GM23338 (cell line): Measurements from ENCODE around the gene AOAH. TPM values are rescaled to one million over a fixed set of nuclear protein-coding genes. Genes with fewer than 3 reads are reported as not detected.

Experiments
- CREB1 ChIP-seq: fragments of 250-450 bp; sonication (Bioruptor Pico); IDR thresholded peaks from 2 replicates; pipeline ENCODE4 v1.5.0; 2020; ENCODE audit warnings: low read depth, mild to moderate bottlenecking, moderate library complexity
- JUNB ChIP-seq: IDR thresholded peaks from one replicate; pipeline ENCODE4 v1.6.1; 2016; ENCODE audit warnings: antibody characterized with exemption; ENCODE audit not compliant: unreplicated experiment
- NANOG ChIP-seq: IDR thresholded peaks from 2 replicates; pipeline ENCODE4 v1.6.1; 2016; ENCODE audit warnings: antibody characterized with exemption, borderline replicate concordance
- ZNF114 ChIP-seq: fragments of 250-450 bp; sonication (Bioruptor Pico); IDR thresholded peaks from 2 replicates; pipeline ENCODE4 v1.5.0; 2020; ENCODE audit warnings: mild to moderate bottlenecking, moderate library complexity
- ZNF331 ChIP-seq: fragments of 250-450 bp; sonication (Bioruptor Pico); IDR thresholded peaks from 2 replicates; pipeline ENCODE4 v1.5.0; 2020; ENCODE audit warnings: low read depth, mild to moderate bottlenecking, moderate library complexity
- polyA plus RNA-seq: library from polyadenylated mRNA; unstranded; fragments of >200 nt; fragmentation: Nextera tagmentation; extraction: Ambion mirVana; gene quantifications from 2 replicates; pipeline ENCODE4 v1.2.1, GENCODE V29; 2016
- total RNA-seq: library from RNA; depleted of rRNA; stranded (reverse); fragments of >200 nt; shearing (Covaris generic); gene quantifications from 2 replicates; pipeline ENCODE4 v1.2.3, GENCODE V29; 2014
- TF ChIP-seq, protein P1 (sequence below): fragments of 250-450 bp; sonication (Bioruptor Pico); IDR thresholded peaks from 2 replicates; pipeline ENCODE4 v1.5.0; 2020; ENCODE audit warnings: mild to moderate bottlenecking, moderate library complexity
- TF ChIP-seq, protein P2 (sequence below): IDR thresholded peaks from one replicate; pipeline ENCODE4 v1.6.1; 2018; ENCODE audit warnings: antibody characterized with exemption; ENCODE audit not compliant: unreplicated experiment

The AOAH gene
- total and polyA plus RNA-seq, 2 experiments from 2014 or later, result not detected

DNA sequence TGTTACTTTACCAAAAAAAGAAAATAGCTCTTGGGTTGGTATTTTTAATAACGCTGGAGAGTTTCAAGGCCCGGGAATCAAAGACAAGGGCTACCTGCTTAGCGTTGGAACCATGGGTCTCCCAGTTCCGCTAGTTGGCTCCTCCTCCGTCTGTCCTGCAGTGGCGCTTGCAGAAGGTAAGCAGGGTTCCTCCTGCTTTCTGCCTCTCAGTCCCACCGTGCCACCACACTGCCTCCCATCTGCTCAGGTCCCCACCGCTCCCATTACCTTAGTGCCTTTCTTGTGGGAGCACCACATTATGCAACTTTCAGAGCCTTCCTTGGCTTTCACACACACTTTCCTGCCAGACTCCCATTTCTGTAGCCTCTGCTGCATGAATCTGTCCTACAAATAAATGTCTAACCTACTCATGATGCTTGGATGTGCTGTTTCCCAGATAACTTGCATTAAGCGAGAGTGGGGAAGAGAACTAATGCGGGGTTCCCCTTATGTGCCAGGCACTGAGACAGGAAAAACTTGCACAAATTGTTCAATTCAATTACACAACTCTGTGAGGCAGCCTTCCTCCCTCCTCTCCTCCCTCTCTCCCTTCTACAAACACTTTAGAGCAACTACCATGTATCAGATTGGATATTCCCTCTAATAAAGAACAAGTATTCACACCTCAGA, 124.5 kb downstream of the AOAH start (continued):
- TF ChIP-seq, protein P1, sequence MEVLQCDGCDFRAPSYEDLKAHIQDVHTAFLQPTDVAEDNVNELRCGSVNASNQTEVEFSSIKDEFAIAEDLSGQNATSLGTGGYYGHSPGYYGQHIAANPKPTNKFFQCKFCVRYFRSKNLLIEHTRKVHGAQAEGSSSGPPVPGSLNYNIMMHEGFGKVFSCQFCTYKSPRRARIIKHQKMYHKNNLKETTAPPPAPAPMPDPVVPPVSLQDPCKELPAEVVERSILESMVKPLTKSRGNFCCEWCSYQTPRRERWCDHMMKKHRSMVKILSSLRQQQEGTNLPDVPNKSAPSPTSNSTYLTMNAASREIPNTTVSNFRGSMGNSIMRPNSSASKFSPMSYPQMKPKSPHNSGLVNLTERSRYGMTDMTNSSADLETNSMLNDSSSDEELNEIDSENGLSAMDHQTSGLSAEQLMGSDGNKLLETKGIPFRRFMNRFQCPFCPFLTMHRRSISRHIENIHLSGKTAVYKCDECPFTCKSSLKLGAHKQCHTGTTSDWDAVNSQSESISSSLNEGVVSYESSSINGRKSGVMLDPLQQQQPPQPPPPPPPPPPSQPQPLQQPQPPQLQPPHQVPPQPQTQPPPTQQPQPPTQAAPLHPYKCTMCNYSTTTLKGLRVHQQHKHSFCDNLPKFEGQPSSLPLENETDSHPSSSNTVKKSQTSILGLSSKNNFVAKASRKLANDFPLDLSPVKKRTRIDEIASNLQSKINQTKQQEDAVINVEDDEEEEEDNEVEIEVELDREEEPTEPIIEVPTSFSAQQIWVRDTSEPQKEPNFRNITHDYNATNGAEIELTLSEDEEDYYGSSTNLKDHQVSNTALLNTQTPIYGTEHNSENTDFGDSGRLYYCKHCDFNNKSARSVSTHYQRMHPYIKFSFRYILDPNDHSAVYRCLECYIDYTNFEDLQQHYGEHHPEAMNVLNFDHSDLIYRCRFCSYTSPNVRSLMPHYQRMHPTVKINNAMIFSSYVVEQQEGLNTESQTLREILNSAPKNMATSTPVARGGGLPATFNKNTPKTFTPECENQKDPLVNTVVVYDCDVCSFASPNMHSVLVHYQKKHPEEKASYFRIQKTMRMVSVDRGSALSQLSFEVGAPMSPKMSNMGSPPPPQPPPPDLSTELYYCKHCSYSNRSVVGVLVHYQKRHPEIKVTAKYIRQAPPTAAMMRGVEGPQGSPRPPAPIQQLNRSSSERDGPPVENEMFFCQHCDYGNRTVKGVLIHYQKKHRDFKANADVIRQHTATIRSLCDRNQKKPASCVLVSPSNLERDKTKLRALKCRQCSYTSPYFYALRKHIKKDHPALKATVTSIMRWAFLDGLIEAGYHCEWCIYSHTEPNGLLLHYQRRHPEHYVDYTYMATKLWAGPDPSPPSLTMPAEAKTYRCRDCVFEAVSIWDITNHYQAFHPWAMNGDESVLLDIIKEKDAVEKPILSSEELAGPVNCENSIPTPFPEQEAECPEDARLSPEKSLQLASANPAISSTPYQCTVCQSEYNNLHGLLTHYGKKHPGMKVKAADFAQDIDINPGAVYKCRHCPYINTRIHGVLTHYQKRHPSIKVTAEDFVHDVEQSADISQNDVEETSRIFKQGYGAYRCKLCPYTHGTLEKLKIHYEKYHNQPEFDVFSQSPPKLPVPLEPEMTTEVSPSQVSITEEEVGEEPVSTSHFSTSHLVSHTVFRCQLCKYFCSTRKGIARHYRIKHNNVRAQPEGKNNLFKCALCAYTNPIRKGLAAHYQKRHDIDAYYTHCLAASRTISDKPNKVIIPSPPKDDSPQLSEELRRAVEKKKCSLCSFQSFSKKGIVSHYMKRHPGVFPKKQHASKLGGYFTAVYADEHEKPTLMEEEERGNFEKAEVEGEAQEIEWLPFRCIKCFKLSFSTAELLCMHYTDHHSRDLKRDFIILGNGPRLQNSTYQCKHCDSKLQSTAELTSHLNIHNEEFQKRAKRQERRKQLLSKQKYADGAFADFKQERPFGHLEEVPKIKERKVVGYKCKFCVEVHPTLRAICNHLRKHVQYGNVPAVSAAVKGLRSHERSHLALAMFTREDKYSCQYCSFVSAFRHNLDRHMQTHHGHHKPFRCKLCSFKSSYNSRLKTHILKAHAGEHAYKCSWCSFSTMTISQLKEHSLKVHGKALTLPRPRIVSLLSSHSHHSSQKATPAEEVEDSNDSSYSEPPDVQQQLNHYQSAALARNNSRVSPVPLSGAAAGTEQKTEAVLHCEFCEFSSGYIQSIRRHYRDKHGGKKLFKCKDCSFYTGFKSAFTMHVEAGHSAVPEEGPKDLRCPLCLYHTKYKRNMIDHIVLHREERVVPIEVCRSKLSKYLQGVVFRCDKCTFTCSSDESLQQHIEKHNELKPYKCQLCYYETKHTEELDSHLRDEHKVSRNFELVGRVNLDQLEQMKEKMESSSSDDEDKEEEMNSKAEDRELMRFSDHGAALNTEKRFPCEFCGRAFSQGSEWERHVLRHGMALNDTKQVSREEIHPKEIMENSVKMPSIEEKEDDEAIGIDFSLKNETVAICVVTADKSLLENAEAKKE (CRISPR knock-in tag), result no peak
- TF ChIP-seq ZNF331 (CRISPR knock-in tag) (no peak), JUNB (no peak), ZNF114 (CRISPR knock-in tag) (no peak), CREB1 (no peak), NANOG (no peak)
- TF ChIP-seq, protein P2, sequence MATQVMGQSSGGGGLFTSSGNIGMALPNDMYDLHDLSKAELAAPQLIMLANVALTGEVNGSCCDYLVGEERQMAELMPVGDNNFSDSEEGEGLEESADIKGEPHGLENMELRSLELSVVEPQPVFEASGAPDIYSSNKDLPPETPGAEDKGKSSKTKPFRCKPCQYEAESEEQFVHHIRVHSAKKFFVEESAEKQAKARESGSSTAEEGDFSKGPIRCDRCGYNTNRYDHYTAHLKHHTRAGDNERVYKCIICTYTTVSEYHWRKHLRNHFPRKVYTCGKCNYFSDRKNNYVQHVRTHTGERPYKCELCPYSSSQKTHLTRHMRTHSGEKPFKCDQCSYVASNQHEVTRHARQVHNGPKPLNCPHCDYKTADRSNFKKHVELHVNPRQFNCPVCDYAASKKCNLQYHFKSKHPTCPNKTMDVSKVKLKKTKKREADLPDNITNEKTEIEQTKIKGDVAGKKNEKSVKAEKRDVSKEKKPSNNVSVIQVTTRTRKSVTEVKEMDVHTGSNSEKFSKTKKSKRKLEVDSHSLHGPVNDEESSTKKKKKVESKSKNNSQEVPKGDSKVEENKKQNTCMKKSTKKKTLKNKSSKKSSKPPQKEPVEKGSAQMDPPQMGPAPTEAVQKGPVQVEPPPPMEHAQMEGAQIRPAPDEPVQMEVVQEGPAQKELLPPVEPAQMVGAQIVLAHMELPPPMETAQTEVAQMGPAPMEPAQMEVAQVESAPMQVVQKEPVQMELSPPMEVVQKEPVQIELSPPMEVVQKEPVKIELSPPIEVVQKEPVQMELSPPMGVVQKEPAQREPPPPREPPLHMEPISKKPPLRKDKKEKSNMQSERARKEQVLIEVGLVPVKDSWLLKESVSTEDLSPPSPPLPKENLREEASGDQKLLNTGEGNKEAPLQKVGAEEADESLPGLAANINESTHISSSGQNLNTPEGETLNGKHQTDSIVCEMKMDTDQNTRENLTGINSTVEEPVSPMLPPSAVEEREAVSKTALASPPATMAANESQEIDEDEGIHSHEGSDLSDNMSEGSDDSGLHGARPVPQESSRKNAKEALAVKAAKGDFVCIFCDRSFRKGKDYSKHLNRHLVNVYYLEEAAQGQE, result no peak
